NCI-H526 (cell line): Measurements from ENCODE around the gene DHCR24.

Source experiments
- DNase-seq, 2 experiments: peaks; one replicate each; lab custom pipeline; 2025; lab: John Stamatoyannopoulos, UW

DHCR24 gene

GRCh38 chr1:54844564-54844963, 42.4 kb downstream of the DHCR24 start:
- DNase-seq = no peak

DNA sequence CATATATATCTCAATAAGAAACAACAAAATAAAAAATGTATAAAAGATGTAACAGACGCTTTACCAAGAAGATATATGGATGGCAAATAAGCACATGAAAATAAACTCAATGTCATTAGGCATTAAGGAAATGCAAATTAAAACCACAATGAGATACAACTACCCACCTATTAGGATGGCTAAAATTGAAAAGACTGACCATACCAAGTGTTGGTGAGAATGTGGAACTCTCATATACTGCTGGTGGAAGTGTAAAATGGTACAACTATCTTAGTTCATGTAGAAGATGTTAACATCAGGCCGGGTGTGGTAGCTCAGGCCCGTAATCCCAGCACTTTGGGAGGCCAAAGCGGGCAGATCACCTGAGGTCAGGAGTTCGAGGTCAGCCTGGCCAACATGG, 43.5 kb downstream of the DHCR24 start:
- DNase-seq = no peak

- no peak for DNase-seq
Observed at GRCh38 chr1:54842963-54843362, 44.0 kb downstream of the DHCR24 start.

GRCh38 chr1:54842206-54842915, 44.6 kb downstream of the DHCR24 start:
- no peak for DNase-seq

DNA sequence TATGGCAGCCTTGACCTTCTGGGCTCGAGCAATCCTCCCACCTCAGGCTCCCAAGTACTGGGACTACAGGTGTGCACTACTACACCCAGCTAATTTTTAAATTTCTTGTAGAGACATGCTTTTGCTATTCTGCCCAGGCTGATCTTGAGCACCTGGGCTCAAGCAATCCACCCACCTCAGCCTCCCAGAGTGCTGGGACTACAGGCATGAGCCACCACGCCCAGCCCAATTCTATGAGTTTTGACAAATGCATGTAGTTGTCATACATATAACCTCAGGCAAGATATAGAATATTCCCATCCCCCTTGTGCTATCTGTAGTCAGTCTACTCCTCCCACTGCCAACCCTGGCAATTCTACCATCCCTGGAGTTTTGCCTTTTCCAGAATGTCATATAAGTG, 47.2 kb downstream of the DHCR24 start:
- DNase-seq = no peak

GRCh38 chr1:54838565-54839180, 48.3 kb downstream of the DHCR24 start:
- DNase-seq = no peak

- no peak for DNase-seq
Observed at GRCh38 chr1:54837002-54837853, 49.8 kb downstream of the DHCR24 start.

DNA sequence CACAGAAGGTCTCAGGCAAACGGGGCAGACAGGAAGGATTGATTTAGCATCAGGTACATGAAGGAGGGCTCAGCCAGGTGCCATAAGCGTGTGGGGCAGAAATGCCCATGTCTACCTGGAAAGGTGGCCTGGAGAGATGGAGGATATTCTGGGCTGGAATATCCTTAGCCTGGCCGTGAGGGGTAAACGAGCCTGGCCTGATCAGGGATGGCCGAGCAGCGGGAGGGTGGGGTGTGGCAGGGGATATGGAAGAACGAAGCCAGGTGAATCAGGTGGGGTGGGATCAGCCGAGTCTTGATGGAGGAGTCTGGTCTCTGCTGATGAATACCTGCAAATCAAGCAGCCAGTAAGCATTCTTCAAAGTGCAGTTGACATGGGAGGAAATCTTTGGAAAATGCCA, 50.4 kb downstream of the DHCR24 start:
- no peak for DNase-seq

DNA sequence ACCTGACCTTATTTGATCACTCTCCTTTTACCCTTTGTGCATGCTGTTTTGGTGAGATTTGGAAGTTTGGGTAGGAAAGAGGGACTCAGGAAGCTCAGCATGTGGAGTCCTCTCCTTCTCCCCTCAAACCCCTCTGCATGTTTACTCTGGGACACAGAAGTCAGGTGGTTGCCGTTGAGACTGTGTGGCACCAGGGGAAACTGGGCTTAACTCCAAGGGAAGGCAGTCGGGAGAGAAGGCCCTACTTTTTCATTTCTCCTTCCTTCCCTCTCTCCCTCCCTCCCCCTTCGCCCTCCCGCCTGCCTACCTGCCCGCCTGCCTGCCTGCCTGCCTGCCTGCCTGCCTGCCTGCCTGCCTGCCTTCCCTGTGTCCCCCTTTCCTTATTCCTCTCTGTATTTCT, 51.0 kb downstream of the DHCR24 start:
- no peak for DNase-seq

- DNase-seq = no peak
Observed at GRCh38 chr1:54835131-54835898, 51.7 kb downstream of the DHCR24 start.

DNA sequence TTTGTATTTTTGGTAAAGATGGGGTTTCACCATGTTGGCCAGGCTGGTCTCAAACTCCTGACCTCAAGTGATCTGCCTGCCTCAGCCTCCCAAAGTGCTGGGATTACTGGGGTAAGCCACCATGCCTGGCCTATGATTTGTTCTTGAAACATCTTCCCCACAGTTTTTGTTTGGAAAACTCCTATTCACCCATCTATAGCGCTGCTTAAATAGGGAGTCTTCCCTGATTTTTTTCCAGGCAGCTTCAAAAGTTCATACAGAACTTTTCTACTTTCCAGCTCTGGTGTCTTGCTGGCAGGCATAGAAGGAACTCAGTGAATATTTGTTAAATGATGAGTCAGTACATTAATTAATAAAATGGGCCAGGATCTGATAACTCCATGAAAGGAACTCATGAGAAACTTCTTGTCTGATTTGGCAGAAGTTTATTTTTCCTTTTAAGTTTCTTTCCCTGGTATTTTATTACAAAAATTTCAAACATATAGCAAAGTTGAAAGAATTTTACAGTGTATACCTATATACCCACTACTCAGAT, 52.9 kb downstream of the DHCR24 start:
- no peak for DNase-seq

- DNase-seq = no peak
Observed at GRCh38 chr1:54833121-54833520, 53.9 kb downstream of the DHCR24 start.

DNA sequence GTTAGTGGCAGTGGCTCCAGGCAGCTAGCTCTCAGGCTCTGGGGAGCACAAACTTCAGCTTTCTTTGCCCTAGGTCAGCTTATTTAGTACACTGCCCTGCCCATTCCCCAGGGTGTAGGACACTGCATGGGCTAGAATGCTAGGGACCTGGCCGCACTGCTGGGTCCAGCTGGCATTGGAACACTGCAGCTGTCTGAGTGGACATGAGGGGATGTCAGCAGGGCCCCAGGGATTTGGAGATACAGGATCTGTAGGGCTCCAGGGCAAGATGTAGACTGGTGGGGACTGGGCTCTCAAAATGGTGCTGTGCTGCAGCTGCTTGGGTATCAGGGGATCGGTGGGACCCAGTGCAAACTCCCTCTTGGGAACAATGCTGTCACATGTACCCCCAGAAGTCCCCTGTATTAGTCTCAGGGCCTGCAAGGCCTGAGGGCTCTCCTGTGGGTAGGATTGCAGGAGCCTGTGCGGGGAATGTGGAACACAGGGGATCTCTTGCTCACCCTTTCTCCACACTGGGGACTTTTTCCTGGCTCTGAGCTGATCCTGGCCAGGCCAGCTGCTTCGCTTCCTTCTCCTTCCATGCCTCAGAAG, 60.7 kb downstream of the DHCR24 start:
- no peak for DNase-seq

GRCh38 chr1:54825696-54826095, 61.3 kb downstream of the DHCR24 start:
- no peak for DNase-seq

DNA sequence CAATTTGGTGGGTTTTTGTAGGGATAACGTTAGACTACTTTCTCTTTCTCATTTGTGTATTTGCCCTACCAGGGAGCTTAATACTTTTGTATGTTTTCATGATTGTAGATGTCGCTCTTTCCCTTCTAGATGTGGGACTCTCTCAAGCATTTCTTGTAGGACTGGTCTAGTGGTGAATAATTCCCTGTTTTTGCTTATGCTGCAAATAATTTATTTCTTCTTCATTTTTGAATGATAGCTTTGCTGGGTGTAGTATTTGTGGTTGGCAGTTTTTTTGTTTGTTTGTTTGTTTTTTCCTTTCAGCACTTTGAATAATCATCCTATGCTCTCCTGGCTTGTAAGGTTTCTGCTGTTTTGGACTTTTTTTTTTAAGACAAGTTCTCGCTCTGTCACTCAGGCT, 63.3 kb downstream of the DHCR24 start:
- DNase-seq = no peak

DNA sequence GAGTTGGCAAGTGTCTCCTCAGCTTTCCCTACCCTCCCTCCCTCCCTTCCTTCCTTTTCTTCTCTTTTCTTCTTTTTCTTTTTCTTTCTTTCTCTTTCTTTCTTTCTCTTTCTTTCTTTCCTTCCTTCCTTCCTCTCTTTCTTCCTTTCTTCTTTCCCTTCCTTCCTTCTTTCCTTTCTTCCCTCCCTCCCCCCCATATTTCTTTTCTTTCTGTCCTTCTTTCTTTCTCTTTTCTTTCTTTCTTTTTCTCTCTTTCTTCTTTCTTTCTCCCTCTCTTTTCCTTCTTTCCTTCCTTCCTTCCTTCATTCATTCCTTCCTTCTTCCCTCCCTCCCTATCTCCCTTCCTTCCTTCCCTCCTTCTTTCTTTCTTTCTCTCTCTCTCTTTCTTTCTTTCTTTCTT, 67.3 kb downstream of the DHCR24 start:
- no peak for DNase-seq

GRCh38 chr1:54819195-54819536, 67.8 kb downstream of the DHCR24 start:
- DNase-seq = no peak

GRCh38 chr1:54818461-54819194, 68.4 kb downstream of the DHCR24 start:
- no peak for DNase-seq

GRCh38 chr1:54816951-54817350, 70.0 kb downstream of the DHCR24 start:
- DNase-seq = no peak

DNA sequence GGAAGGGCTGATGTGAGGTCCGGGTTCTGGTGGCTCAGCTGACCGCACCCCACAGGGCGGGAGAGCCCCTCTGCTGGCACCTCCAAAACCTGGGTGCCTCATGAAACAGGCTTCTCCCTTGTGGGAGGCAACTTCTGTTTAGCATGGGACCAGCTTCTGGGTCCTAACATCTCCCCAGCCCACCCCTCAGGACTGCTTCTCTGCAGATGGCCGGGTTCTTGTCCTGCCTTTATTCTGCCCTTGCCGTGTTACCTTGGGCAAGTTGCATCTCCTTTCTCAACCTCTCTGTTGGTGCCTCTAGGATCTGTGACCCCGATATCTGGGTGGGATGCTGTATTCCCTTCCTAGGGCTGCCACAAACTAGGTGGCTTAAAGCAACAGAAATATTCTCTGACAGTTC, 70.9 kb downstream of the DHCR24 start:
- DNase-seq = no peak
